Omental fat pad (tissue), 4 donors: ENCODE data around the gene KLB. TPM values are rescaled to one million over a fixed set of nuclear protein-coding genes. Genes with fewer than 3 reads are reported as not detected.
"Not testable (repeated sequence)": the region's sequence is repeated elsewhere in the genome, so short reads cannot be mapped to it uniquely, and the experiment has no call there.

Experiments used
- ATAC-seq: fragments of 150-250 bp; one replicate; pipeline ENCODE4 v1.9.1; 2016; ENCODE audit warnings: mild to moderate bottlenecking, moderate library complexity; ENCODE audit not compliant: low FRiP score
- DNase-seq: peaks from one replicate; pipeline ENCODE4 v3.0.0-alpha.2; 2019; ENCODE audit warnings: low spot score
- total RNA-seq, 4 donors: library from RNA; depleted of rRNA; stranded (reverse); fragments of >200 nt; gene quantifications; one replicate each; pipeline ENCODE4 v1.1.0, GENCODE V29; 2016
- TF ChIP-seq, protein P1 (sequence below), 3 donors: fragments of 450-650 bp; IDR thresholded peaks; one replicate each; pipeline ENCODE4 v1.5.1; 2016 to 2017; ENCODE audit warnings: antibody characterized with exemption in 3 of 3, mild to moderate bottlenecking in 3 of 3, moderate library complexity in 2 of 3

KLB gene
- total RNA-seq, 4 donors from 2014 or later, result 7.9 to 70.9 (median 12.1) TPM

DNA sequence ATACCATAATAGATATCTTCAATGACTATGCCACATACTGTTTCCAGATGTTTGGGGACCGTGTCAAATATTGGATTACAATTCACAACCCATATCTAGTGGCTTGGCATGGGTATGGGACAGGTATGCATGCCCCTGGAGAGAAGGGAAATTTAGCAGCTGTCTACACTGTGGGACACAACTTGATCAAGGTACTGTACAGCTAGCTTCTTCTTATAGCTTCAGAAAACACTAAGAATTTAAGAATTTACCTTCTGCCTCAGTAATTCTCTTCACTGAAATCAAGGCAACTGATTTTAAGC is 805 bp downstream of the KLB start:
- DNase-seq (no peak), ATAC-seq (no peak)
- TF ChIP-seq, protein P1, sequence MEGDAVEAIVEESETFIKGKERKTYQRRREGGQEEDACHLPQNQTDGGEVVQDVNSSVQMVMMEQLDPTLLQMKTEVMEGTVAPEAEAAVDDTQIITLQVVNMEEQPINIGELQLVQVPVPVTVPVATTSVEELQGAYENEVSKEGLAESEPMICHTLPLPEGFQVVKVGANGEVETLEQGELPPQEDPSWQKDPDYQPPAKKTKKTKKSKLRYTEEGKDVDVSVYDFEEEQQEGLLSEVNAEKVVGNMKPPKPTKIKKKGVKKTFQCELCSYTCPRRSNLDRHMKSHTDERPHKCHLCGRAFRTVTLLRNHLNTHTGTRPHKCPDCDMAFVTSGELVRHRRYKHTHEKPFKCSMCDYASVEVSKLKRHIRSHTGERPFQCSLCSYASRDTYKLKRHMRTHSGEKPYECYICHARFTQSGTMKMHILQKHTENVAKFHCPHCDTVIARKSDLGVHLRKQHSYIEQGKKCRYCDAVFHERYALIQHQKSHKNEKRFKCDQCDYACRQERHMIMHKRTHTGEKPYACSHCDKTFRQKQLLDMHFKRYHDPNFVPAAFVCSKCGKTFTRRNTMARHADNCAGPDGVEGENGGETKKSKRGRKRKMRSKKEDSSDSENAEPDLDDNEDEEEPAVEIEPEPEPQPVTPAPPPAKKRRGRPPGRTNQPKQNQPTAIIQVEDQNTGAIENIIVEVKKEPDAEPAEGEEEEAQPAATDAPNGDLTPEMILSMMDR (IDR thresholded peaks at IDR 0.05), result no peak

DNA sequence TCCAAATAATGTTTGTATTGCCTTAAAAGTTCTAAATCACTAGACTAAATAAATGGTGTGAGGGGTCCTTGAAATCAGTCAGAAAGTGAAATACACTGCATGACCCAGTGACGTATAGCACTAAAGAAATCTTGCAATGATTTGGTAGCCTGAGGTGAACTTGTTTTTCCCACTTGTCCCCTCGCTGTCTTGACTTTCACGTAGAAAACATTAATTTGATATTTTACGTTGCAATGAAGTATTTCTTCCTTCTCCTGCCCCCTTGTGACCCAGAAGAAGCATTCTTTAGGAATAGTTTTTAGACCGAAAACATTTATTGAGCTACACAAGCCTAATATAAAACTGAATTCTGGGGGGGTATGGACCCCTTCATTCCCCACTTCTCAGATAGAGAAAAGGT is 3.7 kb downstream of the KLB start:
- no peak for DNase-seq
- peak; percentile 71 for ATAC-seq
- TF ChIP-seq, protein P1 (IDR thresholded peaks at IDR 0.05), result no peak

DNA sequence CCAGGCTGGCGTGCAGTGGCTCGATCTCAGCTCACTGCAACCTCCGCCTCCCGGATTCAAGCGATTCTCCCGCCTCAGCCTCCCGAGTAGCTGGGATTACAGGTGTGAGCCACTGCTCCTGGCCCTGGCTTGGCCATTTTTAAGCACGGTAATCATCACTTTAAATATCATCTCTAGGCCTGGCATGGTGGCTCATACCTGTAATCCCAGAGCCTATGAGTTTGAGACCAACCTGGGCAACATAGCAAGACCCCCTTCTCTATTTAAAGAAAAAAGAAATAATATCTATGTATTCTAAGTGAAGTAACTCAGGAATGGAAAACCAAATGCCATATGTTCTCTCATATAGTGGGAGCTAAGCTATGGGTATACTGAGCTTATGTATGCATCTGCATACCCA is 4.8 kb downstream of the KLB start:
- DNase-seq, ATAC-seq: not testable (repeated sequence)

DNA sequence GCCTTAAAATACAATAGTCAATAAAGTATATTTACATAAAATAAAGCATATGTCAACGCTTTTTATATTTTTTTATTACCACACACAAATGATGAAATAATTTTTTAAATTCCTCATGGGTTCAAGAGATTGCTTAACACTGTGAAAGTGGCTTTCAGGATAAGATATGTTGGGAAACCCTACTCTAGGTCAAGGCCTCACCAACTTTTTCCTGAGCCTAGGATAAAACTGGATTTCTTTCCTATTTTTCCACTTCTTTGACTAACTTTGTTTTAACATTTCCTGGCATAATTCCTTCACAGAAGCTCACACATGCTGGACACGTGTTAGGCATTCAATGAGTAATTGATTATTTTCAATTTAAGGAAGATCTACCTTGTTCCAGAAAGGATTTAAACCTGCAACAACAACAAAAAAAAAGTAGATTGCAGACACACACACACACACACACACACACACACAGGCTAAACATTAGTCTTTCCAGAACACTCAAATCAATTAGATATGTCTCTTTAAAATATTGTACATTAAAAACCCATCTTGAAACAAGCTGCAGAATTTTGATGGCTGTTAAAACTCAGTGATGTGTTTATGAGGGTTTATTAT is 9.1 kb downstream of the KLB start:
- DNase-seq (no peak), ATAC-seq (no peak)
- TF ChIP-seq, protein P1 (IDR thresholded peaks at IDR 0.05), result no peak

DNA sequence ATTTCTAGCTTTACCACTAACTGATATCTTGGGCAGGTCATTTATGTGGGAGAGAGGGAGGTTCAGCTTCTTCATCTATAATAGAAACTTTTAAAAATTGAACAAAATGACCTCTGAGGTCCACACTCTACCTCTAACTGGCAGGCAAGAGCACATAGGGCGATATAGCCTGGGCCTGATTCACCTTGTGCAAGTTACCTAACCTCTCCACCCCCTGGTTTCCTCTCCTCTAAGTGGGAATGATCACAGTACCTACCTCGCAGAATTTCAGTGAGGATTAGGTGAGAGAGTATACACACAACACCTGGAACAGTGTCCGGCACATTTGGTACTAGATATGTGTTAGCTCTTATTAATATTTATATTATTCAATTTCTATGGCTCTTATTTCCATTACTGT is 15.5 kb downstream of the KLB start:
- no peak for DNase-seq
- TF ChIP-seq, protein P1 (IDR thresholded peaks at IDR 0.05), result no peak
- ATAC-seq, result no peak

DNA sequence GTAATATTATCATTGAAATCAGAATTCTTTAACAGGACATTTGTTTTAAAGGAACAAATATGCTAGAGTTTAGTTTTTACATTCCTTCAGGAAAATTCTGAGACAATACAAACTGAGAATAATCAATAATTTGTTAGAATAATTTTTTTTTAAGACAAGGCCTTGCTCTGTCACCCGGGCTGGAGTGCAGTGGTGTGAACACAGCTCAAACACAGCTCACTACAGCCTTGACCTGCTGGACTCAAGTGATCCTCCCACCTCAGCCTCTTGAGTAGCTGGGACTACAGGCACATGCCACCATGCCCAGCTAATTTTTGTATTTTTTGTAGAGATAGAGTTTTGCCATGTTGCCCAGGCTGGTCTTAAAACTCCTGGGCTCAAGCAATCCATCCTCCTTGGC is 18.6 kb downstream of the KLB start:
- not testable (repeated sequence) for ATAC-seq

DNA sequence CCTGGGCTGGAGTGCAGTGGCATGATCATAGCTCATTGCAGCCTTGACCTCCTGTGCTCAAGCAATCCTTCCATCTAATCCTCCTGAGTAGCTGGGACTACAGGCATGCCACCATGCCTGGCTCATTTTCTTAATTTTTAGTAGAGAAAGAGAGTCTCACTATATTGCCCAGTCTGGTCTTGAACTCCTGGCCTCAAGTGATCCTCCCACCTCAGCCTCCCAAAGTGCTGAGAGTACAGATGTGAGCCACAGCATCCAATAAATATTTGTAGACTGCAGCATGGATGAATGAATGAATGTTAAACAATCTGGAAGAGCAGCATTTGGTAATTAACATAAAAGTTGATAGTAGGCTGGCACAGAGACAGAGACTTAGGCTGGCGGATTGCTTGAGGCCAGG is 20.0 kb downstream of the KLB start:
- ATAC-seq (no peak), DNase-seq (no peak)
- TF ChIP-seq, protein P1 (IDR thresholded peaks at IDR 0.05), result no peak

More for the DNA sequence above, 18.6 kb downstream of the KLB start:
- DNase-seq, result not testable (repeated sequence)

DNA sequence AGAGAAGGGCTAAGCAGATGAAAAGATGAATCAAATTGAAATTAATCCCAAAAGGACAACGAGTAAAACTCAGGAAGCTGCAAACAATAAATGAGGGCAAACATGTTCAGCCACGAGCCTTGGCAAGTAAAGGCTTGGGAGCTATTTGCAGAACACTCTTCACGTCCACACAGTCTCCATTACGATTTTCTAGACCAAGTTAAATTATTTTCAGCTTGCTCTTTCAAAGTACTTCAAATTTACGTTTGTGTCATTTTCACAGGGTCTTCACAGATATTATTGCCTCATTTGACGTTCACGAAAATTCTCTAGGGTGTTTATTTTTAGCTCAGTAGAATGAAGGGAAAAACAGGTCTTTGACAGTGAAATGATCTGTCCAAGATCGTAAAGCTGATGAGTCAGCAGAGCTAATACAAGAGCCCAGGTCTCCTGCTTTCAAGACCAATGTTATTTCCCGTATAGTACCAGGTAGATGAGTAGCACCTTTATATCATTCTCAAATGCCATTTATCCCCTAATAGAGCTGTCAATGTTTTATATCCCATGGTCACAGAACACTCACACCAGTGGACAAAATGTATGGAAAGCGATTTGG is 20.9 kb downstream of the KLB start:
- TF ChIP-seq, protein P1 (IDR thresholded peaks at IDR 0.05), result no peak
- DNase-seq (no peak), ATAC-seq (no peak)
